Spleen (tissue), 11 donors: ENCODE measurements around the gene SIGLEC1. TPM values are rescaled to one million over a fixed set of nuclear protein-coding genes. Genes with fewer than 3 reads are reported as not detected.

ENCODE experiments used
- DNase-seq: peaks from one replicate; pipeline ENCODE4 v3.0.0-alpha.2; 2020
- H3K27ac ChIP-seq, 8 donors: fragments of 200-600 bp; sonication (generic) in 7 of 8; 1 replicate in 4 of 8; 2 replicates in 4 of 8; pipeline versions ENCODE4 v1.5.0 to v1.8.0; 2016 to 2021; ENCODE audit warnings: inconsistent platforms in 4 of 8, mild to moderate bottlenecking in 4 of 8, moderate library complexity in 1 of 8
- H3K27me3 ChIP-seq, 7 donors: fragments of 200-600 bp; sonication (generic) in 6 of 7; replicated peaks in 1 of 7; 1 replicate in 4 of 7; 2 replicates in 3 of 7; pipeline versions ENCODE4 v1.5.0 to v1.8.0; 2016 to 2021; ENCODE audit warnings: inconsistent platforms in 3 of 7, mild to moderate bottlenecking in 1 of 7
- H3K36me3 ChIP-seq, 6 donors: fragments of 200-600 bp; sonication (generic) in 5 of 6; 1 replicate in 4 of 6; 2 replicates in 2 of 6; pipeline versions ENCODE4 v1.5.0 to v1.8.0; 2016 to 2021; ENCODE audit warnings: inconsistent platforms in 2 of 6
- H3K4me1 ChIP-seq, 6 donors: fragments of 200-600 bp; sonication (generic) in 5 of 6; 1 replicate in 3 of 6; 2 replicates in 3 of 6; pipeline versions ENCODE4 v1.5.0 to v1.8.0; 2016 to 2021; ENCODE audit warnings: inconsistent platforms in 3 of 6
- H3K4me3 ChIP-seq, 8 donors: fragments of 200-600 bp; sonication (generic) in 7 of 8; 1 replicate in 4 of 8; 2 replicates in 4 of 8; pipeline versions ENCODE4 v1.5.0 to v1.8.0; 2016 to 2021; ENCODE audit warnings: inconsistent platforms in 4 of 8, mild to moderate bottlenecking in 4 of 8, moderate library complexity in 2 of 8
- H3K9me3 ChIP-seq, 8 donors: fragments of 200-600 bp; sonication (generic) in 7 of 8; 1 replicate in 4 of 8; 2 replicates in 4 of 8; pipeline versions ENCODE4 v1.5.0 to v1.8.0; 2016 to 2021; ENCODE audit warnings: inconsistent platforms in 4 of 8
- CTCF ChIP-seq, 11 experiments: fragments of 200-600 bp in 7 of 11; fragments of 450-650 bp in 4 of 11; sonication (generic) in 4 of 11; IDR thresholded peaks in 8 of 11; conservative IDR thresholded peaks in 3 of 11; 1 replicate in 7 of 11; 2 replicates in 4 of 11; pipeline versions ENCODE4 v1.4.0 to v1.8.0; 2016 to 2021; ENCODE audit warnings: antibody characterized with exemption in 11 of 11, inconsistent platforms in 4 of 11, mild to moderate bottlenecking in 1 of 11
- POLR2A ChIP-seq, 3 donors: fragments of 450-650 bp; IDR thresholded peaks; one replicate each; pipeline ENCODE4 v1.5.1; 2017; ENCODE audit warnings: antibody characterized with exemption in 3 of 3, mild to moderate bottlenecking in 1 of 3
- POLR2AphosphoS5 ChIP-seq, 3 donors: sonication (generic); formaldehyde crosslinking; IDR thresholded peaks; one replicate each; pipeline ENCODE4 v1.5.1; 2017; ENCODE audit warnings: antibody characterized with exemption in 3 of 3
- WGBS, 5 donors: extraction: QIAGEN DNeasy Blood & Tissue Kit in 3 of 5; methylation state at CpG; one replicate each; pipeline versions ENCODE4 v1.1.5 to v1.1.7; 2013 to 2018; 5-methylcytosine and 5-hydroxymethylcytosine counted together
- intact Hi-C: fragments of 100-400 bp; cut with DNase I; formaldehyde crosslinking; loops from one replicate; pipeline ENCODE4 v1.15.0; 2023; ENCODE audit warnings: low total_unique reads
- polyA plus RNA-seq, 3 donors: library from polyadenylated mRNA; stranded (reverse); fragments of 200-250 nt; gene quantifications; one replicate each; pipeline ENCODE4 v1.2.1, GENCODE V29; 2013
- total RNA-seq, 7 donors: library from RNA; depleted of rRNA in 3 of 7; stranded (reverse); fragments of >200 nt in 3 of 7; fragmentation: NEBNext Ultra II Directional in 4 of 7; extraction: Animal tissue kit (Norgen Biotek cat#: 25700) in 4 of 7; gene quantifications; one replicate each; pipeline versions ENCODE4 v1.1.0 to v1.2.1, GENCODE V29; 2016 to 2021
- donor health status: healthy with polysubstance abuse.
- donor health status: DM: no; HTN: no; CAD: no; lungs with moderate emphysema.
- donor health status: DM: no; HTN: no; CAD: no.
- donor health status: Bipolar disorder and iron deficiency.
- donor health status: healthy.
- donor health status: DM: no; HTN: no; CAD: no.
- donor health status: DM: yes; HTN: yes; CAD: no.

SIGLEC1 gene
- total and polyA plus RNA-seq, 10 donors = 3.0 to 50.2 (median 14.9) TPM

GRCh38 chr20:3731944-3732326 lies 19.5 kb upstream of the SIGLEC1 start:
- intact Hi-C loops = no loop called here
- Histone ChIP-seq H3K27me3 (peaks cover 0 to 68% (median 10%) of the 10 kb centered on the region in 7 donors), H3K27ac (peak overlapping the region in 5 of 8 donors; percentile 54 to 82 (median 67)), H3K36me3 (peaks cover 0 to 13% (median 0%) of the 10 kb centered on the region in 6 donors), H3K9me3 (no peaks in the 10 kb centered on the region), H3K4me1 (peaks cover 0 to 87% (median 27%) of the 10 kb centered on the region in 6 donors), H3K4me3 (peak overlapping the region in 1 of 8 donors; percentile 63)
- 80 to 95% (median 90%) methylated on average over 4 to 16 of the region's 16 CpGs for WGBS, 5 donors
- peak; percentile 62 for DNase-seq
- TF ChIP-seq POLR2AphosphoS5 (IDR thresholded peaks at IDR 0.05) (no peak), POLR2A (IDR thresholded peaks at IDR 0.05) (no peak)

- 80 to 89% (median 86%) methylated on average over 12 of the region's 12 CpGs for WGBS, 5 donors
- TF ChIP-seq CTCF (IDR thresholded peaks at IDR 0.05 in 8 of 11, conservative IDR thresholded peaks at IDR 0.05 in 3 of 11) = no peak
- TF ChIP-seq POLR2AphosphoS5 (IDR thresholded peaks at IDR 0.05) = no peak
- no peak for TF ChIP-seq POLR2A (IDR thresholded peaks at IDR 0.05)
- intact Hi-C loops = no loop called here
- peaks cover 0 to 76% (median 10%) of the 10 kb centered on the region in 7 donors for H3K27me3 ChIP-seq
- H3K27ac ChIP-seq = peak overlapping the region in 1 of 8 donors; percentile 82
- no peaks in the 10 kb centered on the region for H3K9me3 ChIP-seq
- H3K36me3 ChIP-seq = peaks cover 0 to 7% (median 0%) of the 10 kb centered on the region in 6 donors
- no peak overlapping the region for H3K4me3 ChIP-seq
- peak; percentile 35 for DNase-seq
- H3K4me1 ChIP-seq = peaks cover 0 to 78% (median 27%) of the 10 kb centered on the region in 6 donors
Measured at GRCh38 chr20:3730803-3731672, 18.6 kb upstream of the SIGLEC1 start.

- TF ChIP-seq POLR2AphosphoS5 (IDR thresholded peaks at IDR 0.05) = peak in 1 of 3 donors; percentile 11
- no peak for TF ChIP-seq POLR2A (IDR thresholded peaks at IDR 0.05)
- no peak for TF ChIP-seq CTCF (IDR thresholded peaks at IDR 0.05 in 8 of 11, conservative IDR thresholded peaks at IDR 0.05 in 3 of 11)
- no peaks in the 10 kb centered on the region for H3K36me3 ChIP-seq
- no peaks in the 10 kb centered on the region for H3K9me3 ChIP-seq
- no peak overlapping the region for H3K4me3 ChIP-seq
- H3K4me1 ChIP-seq = peaks cover 0 to 68% (median 26%) of the 10 kb centered on the region in 6 donors
- intact Hi-C loops = no loop called here
- DNase-seq = peak; percentile 59
- peaks cover 0 to 84% (median 10%) of the 10 kb centered on the region in 7 donors for H3K27me3 ChIP-seq
- 49 to 67% (median 58%) methylated on average over 7 to 8 of the region's 8 CpGs for WGBS, 5 donors
- H3K27ac ChIP-seq = peak overlapping the region in 1 of 8 donors; percentile 38
Measured at GRCh38 chr20:3729811-3730540, 17.6 kb upstream of the SIGLEC1 start.

GRCh38 chr20:3729378-3729777 lies 17.0 kb upstream of the SIGLEC1 start:
- Histone ChIP-seq H3K9me3 (no peaks in the 10 kb centered on the region), H3K27ac (no peak overlapping the region), H3K36me3 (no peaks in the 10 kb centered on the region), H3K4me1 (peaks cover 0 to 62% (median 24%) of the 10 kb centered on the region in 6 donors), H3K27me3 (peaks cover 0 to 84% (median 10%) of the 10 kb centered on the region in 7 donors), H3K4me3 (no peak overlapping the region)
- WGBS, 5 donors = 88 to 94% (median 89%) methylated on average over 2 to 6 of the region's 6 CpGs
- no peak for DNase-seq
- no peak for TF ChIP-seq CTCF (IDR thresholded peaks at IDR 0.05 in 8 of 11, conservative IDR thresholded peaks at IDR 0.05 in 3 of 11)
- no peak for TF ChIP-seq POLR2A (IDR thresholded peaks at IDR 0.05)
- no peak for TF ChIP-seq POLR2AphosphoS5 (IDR thresholded peaks at IDR 0.05)
- intact Hi-C loops = no loop called here
